Adrenal gland (tissue), 12 donors: ENCODE results near the gene LAMA5. TPM values are rescaled to one million over a fixed set of nuclear protein-coding genes. Genes with fewer than 3 reads are reported as not detected.

Source experiments
- DNase-seq, 7 donors: peaks; one replicate each; pipeline ENCODE4 v3.0.0-alpha.2; 2019 to 2020
- H3K27ac ChIP-seq, 5 donors: fragments of 200-600 bp; sonication (generic) in 4 of 5; 1 replicate in 3 of 5; 2 replicates in 2 of 5; pipeline versions ENCODE4 v1.5.1 to v1.8.0; 2016 to 2020; ENCODE audit warnings: mild to moderate bottlenecking in 1 of 5
- H3K27me3 ChIP-seq: fragments of 200-600 bp; 2 replicates; pipeline ENCODE4 v1.8.0; 2021
- H3K36me3 ChIP-seq, 2 donors: fragments of 200-600 bp; replicated peaks in 1 of 2; 1 replicate in 1 of 2; 2 replicates in 1 of 2; pipeline versions ENCODE4 v1.5.1 to v1.8.0; 2018 to 2022
- H3K4me1 ChIP-seq, 2 donors: fragments of 200-600 bp; replicated peaks in 1 of 2; 1 replicate in 1 of 2; 2 replicates in 1 of 2; pipeline versions ENCODE4 v1.5.1 to v1.8.0; 2018 to 2021
- H3K4me3 ChIP-seq, 4 donors: fragments of 200-600 bp; sonication (generic) in 3 of 4; one replicate each; pipeline ENCODE4 v1.5.1; 2016 to 2018
- H3K9me3 ChIP-seq, 3 donors: fragments of 200-600 bp; sonication (generic) in 1 of 3; replicated peaks in 1 of 3; 1 replicate in 2 of 3; 2 replicates in 1 of 3; pipeline versions ENCODE4 v1.5.1 to v1.8.0; 2016 to 2021
- POLR2A ChIP-seq, 2 donors: fragments of 450-650 bp; IDR thresholded peaks; one replicate each; pipeline ENCODE4 v1.6.1; 2017; ENCODE audit warnings: antibody characterized with exemption in 2 of 2, mild to moderate bottlenecking in 2 of 2, moderate library complexity in 1 of 2
- WGBS, 4 donors: extraction: QIAGEN DNeasy Blood & Tissue Kit in 2 of 4; methylation state at CpG; one replicate each; pipeline versions ENCODE4 v1.1.5 to v1.1.7; 2013 to 2017; 5-methylcytosine and 5-hydroxymethylcytosine counted together
- intact Hi-C, 2 donors: fragments of 100-400 bp; cut with DNase I; formaldehyde crosslinking; loops; one replicate each; pipeline versions ENCODE4 v1.14.1 to v1.15.0; 2022 to 2023
- polyA plus RNA-seq, 3 donors: library from polyadenylated mRNA; stranded (reverse); fragments of 200-250 nt in 2 of 3; fragments of 350-450 nt in 1 of 3; fragmentation: Illumina TruSeq in 1 of 3; extraction: RNeasy Lipid Tissue Mini Kit (QIAGEN cat#74804) in 1 of 3; gene quantifications; one replicate each; pipeline ENCODE4 v1.2.3, GENCODE V29; 2013 to 2014
- total RNA-seq, 9 donors: library from RNA; depleted of rRNA in 4 of 9; stranded (reverse); fragments of >200 nt in 4 of 9; fragments of 120-200 nt in 1 of 9; fragmentation: NEBNext Ultra II Directional in 1 of 9; extraction: Animal tissue kit (Norgen Biotek cat#: 25700) in 1 of 9; gene quantifications; one replicate each; pipeline versions ENCODE4 v1.1.0 to v1.2.4, GENCODE V29; 2013 to 2023
- TF ChIP-seq, protein P1 (sequence below), 6 experiments: fragments of 450-650 bp in 4 of 6; fragments of 200-600 bp in 2 of 6; sonication (generic) in 1 of 6; IDR thresholded peaks; 1 replicate in 5 of 6; 2 replicates in 1 of 6; pipeline versions ENCODE4 v1.5.1 to v1.8.0; 2016 to 2021; ENCODE audit warnings: antibody characterized with exemption in 6 of 6, mild to moderate bottlenecking in 2 of 6, moderate library complexity in 1 of 6
- donor health status: healthy with polysubstance abuse.
- donor health status: Bipolar disorder and iron deficiency.
- donor health status: DM: yes; HTN: yes; CAD: no.
- donor health status: DM: no; HTN: no; CAD: no.
- donor health status: DM: no; HTN: no; CAD: no.
- donor health status: DM: yes; HTN: yes; CAD: no.

The LAMA5 gene
- total and polyA plus RNA-seq, 12 donors, result 2.0 to 537 (median 100) TPM

DNA sequence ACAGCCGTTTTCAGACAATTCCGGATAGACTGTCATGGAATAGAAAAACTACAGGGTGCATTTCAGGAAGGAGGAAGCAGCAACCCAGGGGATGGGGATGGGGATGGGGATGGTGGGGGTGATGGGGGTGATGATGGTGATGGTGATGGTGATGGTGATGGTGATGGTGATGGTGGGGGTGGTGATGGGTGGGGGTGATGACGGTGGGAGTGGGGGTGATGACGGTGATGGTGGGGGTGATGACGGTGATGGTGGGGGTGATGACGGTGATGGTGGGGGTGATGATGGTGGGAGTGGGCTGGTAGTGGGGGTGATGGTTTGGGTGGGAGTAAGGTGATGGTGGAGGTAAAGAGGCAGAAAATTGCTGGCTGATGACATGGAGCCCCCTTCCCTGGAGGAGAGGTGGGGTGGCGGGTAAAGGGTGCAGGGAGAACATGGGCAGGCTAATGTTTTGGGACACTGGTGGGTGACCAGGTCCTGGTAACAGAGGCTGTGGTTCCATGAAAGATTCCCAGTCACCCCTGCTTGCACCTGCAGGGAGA, 17.5 kb downstream of the LAMA5 start:
- Histone ChIP-seq H3K27ac (no peak overlapping the region), H3K4me1 (peaks cover 6 to 15% of the 10 kb centered on the region in 2 donors), H3K27me3 (no peaks in the 10 kb centered on the region), H3K9me3 (no peaks in the 10 kb centered on the region), H3K36me3 (peaks cover 0 to 25% of the 10 kb centered on the region in 2 donors), H3K4me3 (no peak overlapping the region)
- 70 to 84% (median 80%) methylated on average over 5 to 7 of the region's 7 CpGs for WGBS, 4 donors
- DNase-seq, result no peak
- intact Hi-C loops, result loop anchor here in 1 of 2 donors (5.0 to 10.0 kb wide), 2 partner anchors 38 to 45 kb away; partner anchors contain the start of genes ADRM1 and RPS21
- TF ChIP-seq POLR2A (IDR thresholded peaks at IDR 0.05), result no peak
- TF ChIP-seq, protein P1, sequence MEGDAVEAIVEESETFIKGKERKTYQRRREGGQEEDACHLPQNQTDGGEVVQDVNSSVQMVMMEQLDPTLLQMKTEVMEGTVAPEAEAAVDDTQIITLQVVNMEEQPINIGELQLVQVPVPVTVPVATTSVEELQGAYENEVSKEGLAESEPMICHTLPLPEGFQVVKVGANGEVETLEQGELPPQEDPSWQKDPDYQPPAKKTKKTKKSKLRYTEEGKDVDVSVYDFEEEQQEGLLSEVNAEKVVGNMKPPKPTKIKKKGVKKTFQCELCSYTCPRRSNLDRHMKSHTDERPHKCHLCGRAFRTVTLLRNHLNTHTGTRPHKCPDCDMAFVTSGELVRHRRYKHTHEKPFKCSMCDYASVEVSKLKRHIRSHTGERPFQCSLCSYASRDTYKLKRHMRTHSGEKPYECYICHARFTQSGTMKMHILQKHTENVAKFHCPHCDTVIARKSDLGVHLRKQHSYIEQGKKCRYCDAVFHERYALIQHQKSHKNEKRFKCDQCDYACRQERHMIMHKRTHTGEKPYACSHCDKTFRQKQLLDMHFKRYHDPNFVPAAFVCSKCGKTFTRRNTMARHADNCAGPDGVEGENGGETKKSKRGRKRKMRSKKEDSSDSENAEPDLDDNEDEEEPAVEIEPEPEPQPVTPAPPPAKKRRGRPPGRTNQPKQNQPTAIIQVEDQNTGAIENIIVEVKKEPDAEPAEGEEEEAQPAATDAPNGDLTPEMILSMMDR (IDR thresholded peaks at IDR 0.05), result no peak

GRCh38 chr20:62348604-62349003, 18.5 kb downstream of the LAMA5 start:
- Histone ChIP-seq H3K9me3 (no peaks in the 10 kb centered on the region), H3K27ac (no peak overlapping the region), H3K4me1 (peaks cover 5 to 12% of the 10 kb centered on the region in 2 donors), H3K36me3 (peaks cover 0 to 25% of the 10 kb centered on the region in 2 donors), H3K27me3 (no peaks in the 10 kb centered on the region), H3K4me3 (no peak overlapping the region)
- no peak for TF ChIP-seq POLR2A (IDR thresholded peaks at IDR 0.05)
- TF ChIP-seq, protein P1 (IDR thresholded peaks at IDR 0.05), result no peak
- intact Hi-C loops, result no loop called here
- WGBS, 4 donors, result 29 to 100% (median 95%) methylated on average over 1 of the region's 1 CpG
- no peak for DNase-seq

DNA sequence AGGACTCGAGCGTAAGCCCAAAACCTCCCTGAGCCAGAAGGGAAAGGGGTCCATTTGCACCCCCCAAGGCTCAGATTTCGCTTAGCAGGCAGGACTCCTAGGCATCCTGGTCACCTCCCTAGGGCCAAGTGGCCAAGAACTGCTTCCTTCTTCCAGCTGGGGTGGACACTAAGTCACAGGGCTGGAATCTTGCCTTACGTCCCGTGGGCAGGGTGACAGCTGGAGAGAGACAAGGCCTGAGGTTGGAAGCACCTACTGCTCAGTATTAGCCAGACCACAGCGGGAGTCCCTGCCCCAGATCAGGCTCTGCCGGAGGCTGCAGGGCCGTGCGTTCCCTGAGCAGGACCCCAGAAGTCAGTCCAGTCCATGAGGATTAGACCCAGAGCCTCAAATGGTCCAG, 19.7 kb downstream of the LAMA5 start:
- Histone ChIP-seq H3K27ac (no peak overlapping the region), H3K9me3 (no peaks in the 10 kb centered on the region), H3K4me3 (no peak overlapping the region), H3K27me3 (no peaks in the 10 kb centered on the region), H3K4me1 (peaks cover 0 to 6% of the 10 kb centered on the region in 2 donors), H3K36me3 (peaks cover 0 to 25% of the 10 kb centered on the region in 2 donors)
- intact Hi-C loops, result no loop called here
- no peak for DNase-seq
- 71 to 98% (median 88%) methylated on average over 5 to 9 of the region's 9 CpGs for WGBS, 4 donors
- no peak for TF ChIP-seq POLR2A (IDR thresholded peaks at IDR 0.05)
- TF ChIP-seq, protein P1 (IDR thresholded peaks at IDR 0.05), result no peak

GRCh38 chr20:62347151-62347404, 20.0 kb downstream of the LAMA5 start:
- H3K4me3 ChIP-seq, result no peak overlapping the region
- DNase-seq, result no peak
- intact Hi-C loops, result no loop called here
- WGBS, 4 donors, result 95 to 100% (median 98%) methylated on average over 2 to 10 of the region's 10 CpGs
- H3K27ac ChIP-seq, result no peak overlapping the region
- H3K27me3 ChIP-seq, result no peaks in the 10 kb centered on the region
- H3K9me3 ChIP-seq, result no peaks in the 10 kb centered on the region
- peaks cover 0 to 6% of the 10 kb centered on the region in 2 donors for H3K4me1 ChIP-seq
- H3K36me3 ChIP-seq, result peaks cover 0 to 24% of the 10 kb centered on the region in 2 donors
- TF ChIP-seq POLR2A (IDR thresholded peaks at IDR 0.05), result no peak
- TF ChIP-seq, protein P1 (IDR thresholded peaks at IDR 0.05), result no peak
